Stimulated activated CD4-positive, alpha-beta T cell treated with anti-CD3 and anti-CD28 coated beads, Interleukin-12 subunit alpha, Interleukin-12 subunit beta, amount 100 ng/mL, for 4 hours (primary cell): Measurements from ENCODE around the gene CMC4.

Source experiments
- DNase-seq: peaks from one replicate; pipeline ENCODE4 v3.0.0-alpha.2; 2020

The CMC4 gene, protein sequence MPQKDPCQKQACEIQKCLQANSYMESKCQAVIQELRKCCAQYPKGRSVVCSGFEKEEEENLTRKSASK

GRCh38 chrX:155070975-155071693, at the start of gene CMC4, which contains the start of the genes BRCC3 and MTCP1:
TSS of gene CMC4 (minus strand) at chrX:155071136. CDS start at chrX:155064023, 7,113 bp downstream.
TSS of gene BRCC3 (plus strand) at chrX:155071508. CDS start at chrX:155071528, 20 bp downstream.
TSS of gene MTCP1 (minus strand) at chrX:155071136. CDS start at chrX:155066010, 5,126 bp downstream.
- peak; percentile 70 for DNase-seq

GRCh38 chrX:155115174-155115819, 44.4 kb upstream of the CMC4 start:
- DNase-seq, result no peak

DNA sequence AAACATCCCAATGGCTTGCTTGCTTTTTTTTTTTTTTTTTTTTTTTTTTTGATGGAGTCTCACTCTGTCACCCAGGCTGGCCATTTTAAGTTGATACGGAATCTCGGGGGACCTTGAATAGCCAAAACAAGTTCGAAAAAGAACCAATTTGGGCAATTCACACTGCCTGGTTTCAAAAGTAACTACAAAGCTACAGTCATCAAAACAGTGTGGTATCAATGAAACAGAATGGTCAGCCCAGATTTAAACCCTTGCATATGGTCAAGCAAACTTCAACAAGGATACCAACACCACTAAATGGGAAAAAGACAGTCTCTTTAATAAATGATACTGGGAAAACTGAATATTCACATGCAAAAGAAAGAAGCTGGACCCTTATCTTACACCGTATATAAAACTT, 42.2 kb upstream of the CMC4 start:
- no peak for DNase-seq

DNA sequence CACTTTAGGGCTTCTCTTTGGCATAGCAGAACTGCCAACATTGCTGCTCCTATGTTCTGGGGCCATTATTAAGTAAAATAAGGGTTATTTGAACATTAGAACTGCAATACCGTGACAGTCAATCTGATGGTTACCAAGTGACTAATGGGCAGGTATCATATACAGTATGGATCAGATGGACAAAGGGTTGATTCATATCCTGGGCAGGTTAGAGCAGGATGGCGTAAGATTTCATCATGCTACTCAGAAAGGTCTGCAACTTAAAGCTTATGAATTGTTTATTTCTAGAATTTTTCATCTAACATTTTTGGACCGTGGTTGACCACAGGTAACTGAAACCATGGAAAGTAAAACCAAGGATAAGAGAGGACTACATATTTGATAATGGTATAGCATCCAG, 41.2 kb upstream of the CMC4 start:
- DNase-seq, result no peak

- no peak for DNase-seq
These were observed 37.5 kb upstream of the CMC4 start for GRCh38 chrX:155108427-155108826.

DNA sequence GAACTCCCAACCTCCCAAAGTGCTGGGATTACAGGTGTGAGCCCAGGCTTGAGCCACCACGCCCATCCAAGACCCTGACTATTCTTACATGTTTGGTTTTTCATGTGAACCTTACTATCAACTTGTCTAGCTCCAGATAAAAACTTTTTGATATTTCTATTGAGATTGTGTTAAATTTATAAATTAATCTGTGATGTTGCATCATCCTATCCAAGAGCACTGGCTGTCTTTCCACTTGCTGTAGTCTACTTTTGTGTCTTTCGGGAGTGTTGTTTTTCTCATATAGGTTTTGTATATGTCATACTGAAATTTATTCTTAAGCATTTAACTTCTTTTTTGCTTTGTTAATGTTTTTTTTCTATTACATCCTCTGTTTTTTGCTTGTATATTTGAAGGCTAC, 35.0 kb upstream of the CMC4 start:
- no peak for DNase-seq

- DNase-seq, result no peak
These were observed 23.6 kb upstream of the CMC4 start for GRCh38 chrX:155094468-155095061.

- DNase-seq, result no peak
These were observed 16.2 kb upstream of the CMC4 start for GRCh38 chrX:155086961-155087735.

DNA sequence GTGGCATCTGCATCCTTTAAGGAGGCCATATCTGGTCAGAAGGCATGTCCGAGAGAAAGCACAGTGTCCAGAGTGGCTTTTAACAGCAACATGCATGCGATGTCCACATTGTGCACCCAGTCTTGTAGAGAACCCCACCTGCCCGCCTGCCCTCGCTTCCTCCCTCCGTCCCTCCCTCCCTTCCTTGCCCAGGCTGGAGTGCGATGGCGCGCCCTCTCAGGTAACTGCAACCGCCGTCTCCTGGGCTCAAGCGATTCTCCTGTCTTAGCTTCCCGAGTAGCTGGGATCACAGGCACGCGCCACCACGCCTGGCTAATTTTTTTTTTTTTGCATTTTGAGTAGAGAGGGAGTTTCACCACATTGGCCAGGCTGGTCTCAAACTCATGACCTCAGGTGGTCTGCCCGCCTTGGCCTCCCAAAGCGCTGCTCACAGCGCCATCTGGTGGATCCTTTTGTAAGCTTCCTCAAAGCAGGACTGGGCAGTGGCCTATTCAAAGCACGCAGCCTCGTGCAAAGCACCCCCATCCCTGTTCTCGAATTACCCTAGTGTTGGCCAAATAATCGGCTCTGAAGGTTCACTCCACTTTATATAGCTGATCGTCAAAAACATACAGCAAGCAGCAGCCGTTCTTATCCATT, 15.4 kb upstream of the CMC4 start:
- DNase-seq, result peak; percentile 34

- peak; percentile 5 for DNase-seq
These were observed 851 bp upstream of the CMC4 start for GRCh38 chrX:155071694-155072280.

- no peak for DNase-seq
These were observed 317 bp downstream of the CMC4 start for GRCh38 chrX:155070663-155070974.

DNA sequence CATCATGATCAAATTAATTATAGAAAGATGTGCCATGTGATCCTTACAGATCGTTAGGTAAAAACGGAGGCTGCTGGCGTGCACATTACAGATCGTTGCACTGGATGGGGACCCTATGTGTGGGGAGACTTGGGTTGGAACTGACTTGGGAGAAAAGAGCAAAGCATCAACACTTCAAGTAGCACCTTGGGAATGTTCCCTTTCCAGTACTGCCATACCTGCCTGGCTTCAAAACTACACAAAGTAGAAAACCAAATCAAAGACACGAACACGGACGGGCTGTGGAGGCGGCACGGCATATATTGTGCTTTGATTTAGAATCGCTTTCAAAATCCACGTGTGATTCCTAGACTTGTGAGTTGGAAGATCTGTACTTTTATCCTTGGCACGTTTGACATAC, 898 bp downstream of the CMC4 start:
- no peak for DNase-seq

GRCh38 chrX:155069414-155069813, 1.5 kb downstream of the CMC4 start:
- no peak for DNase-seq

- DNase-seq, result no peak
These were observed 2.8 kb downstream of the CMC4 start for GRCh38 chrX:155068165-155068564.

DNA sequence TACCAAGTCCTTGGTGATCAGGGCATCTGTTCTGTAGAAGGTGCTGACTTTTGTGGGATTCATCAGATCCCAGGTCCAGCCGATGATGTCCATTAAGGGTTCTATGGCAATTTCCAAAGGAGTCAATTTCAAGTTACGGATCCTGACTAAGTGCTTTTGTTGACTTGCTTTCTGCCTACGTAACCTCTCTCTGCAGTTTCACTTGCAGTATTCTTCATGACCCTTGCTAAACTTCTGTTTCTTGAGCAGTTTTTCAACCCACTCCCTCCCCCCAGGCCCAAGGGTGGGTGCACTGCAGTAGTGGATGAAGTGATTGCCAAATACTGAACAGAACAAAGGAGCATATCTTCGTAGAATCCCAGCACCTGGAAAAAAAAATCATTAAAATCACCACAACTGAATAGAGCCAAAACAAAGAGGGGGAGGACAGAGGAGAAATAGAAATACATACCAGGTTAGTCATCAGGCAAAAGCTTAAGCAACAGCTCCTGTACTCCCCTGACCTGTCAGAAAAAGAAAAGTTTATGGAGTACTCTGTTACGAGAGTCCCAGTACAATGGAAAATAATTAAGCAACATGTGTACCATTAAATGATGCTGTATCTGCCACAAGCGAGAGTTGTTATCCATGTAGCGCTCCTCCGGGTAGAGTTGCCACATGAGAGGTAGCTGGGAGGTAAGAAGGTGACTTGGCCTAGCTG, 5.8 kb downstream of the CMC4 start:
- DNase-seq, result no peak

- no peak for DNase-seq
These were observed 9.2 kb downstream of the CMC4 start for GRCh38 chrX:155061760-155062159.

DNA sequence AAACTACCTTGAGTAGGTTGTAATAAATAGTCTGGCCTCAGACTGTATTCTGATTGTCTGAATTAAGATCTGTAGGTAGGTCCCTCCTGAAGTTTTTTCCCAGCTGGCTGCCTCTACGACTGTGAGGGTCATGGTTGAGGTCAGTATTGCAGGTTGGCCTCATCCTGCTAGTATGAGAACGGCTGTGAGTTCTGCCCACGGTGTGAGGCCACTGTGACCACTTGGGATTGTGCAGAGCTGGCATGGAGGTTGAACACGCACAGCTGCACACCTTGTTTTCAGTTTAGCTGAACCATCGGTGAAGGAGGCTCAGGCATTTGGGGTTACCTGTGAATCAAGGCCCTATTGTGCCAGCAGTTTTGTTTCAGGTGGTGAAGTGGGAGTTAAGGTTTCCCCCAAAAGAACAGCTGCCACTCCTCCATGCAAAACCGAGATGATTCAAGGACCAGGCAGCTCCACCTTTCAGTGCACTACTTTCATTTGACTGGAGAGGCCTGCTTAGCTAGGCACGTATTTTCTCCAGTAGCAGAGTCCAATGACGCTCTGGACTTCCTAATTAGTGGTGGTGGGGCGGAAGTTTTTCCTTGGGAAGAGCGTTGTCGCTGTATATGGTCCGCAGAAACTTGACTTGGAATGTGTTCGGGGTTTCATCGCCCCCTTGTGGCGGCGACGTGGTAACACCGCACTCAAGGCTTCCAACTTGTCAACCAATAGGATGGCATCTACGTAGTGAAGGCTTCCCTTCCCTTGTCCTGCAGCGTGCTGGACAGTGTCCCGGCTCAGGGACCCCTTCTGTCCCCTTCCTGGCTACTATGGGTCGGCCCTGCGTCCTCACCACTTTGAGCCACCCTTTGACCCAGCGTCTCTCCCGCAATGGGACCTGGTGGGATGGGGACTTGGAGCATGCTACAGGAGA, 13.8 kb downstream of the CMC4 start:
- DNase-seq, result peak; percentile 32

- DNase-seq, result no peak
These were observed 14.5 kb downstream of the CMC4 start for GRCh38 chrX:155056471-155056870.

- no peak for DNase-seq
These were observed 15.4 kb downstream of the CMC4 start for GRCh38 chrX:155055494-155055893.

DNA sequence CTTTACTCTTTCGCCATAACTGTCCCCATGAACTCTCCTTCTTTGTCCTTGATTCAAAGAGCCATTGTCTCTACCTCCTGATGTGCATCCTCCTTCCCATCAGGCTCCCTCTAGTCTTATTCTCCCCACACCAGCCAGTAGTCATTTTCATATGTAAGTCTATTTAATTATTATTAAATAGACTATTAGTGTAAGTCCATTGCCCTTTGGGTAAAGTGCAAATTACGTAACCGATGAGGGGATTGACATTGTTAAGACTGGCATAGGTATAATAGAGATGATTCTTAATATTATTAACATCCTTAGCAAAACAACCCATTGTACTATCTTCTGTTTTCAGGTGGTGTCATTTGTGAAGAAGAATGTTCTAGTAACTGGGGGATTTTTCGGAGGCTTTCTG, 16.7 kb downstream of the CMC4 start:
- no peak for DNase-seq

GRCh38 chrX:155053656-155054055, 17.3 kb downstream of the CMC4 start:
- DNase-seq, result no peak
